Renal cortex interstitium (tissue), 11 donors: ENCODE measurements around the gene P2RX2. TPM values are rescaled to one million over a fixed set of nuclear protein-coding genes. Genes with fewer than 3 reads are reported as not detected.
"Not testable (repeated sequence)": the region's sequence is repeated elsewhere in the genome, so short reads cannot be mapped to it uniquely, and the experiment has no call there.

ENCODE experiments used
- DNase-seq, 11 donors: peaks; one replicate each; pipeline ENCODE4 v3.0.0-alpha.2; 2013; ENCODE audit warnings: low read depth in 9 of 11, low spot score in 4 of 11; ENCODE audit errors: extremely low read depth in 1 of 11
- polyA plus RNA-seq, 3 donors: library from polyadenylated mRNA; unstranded; fragments of 120-200 nt; gene quantifications; one replicate each; pipeline ENCODE4 v1.2.1, GENCODE V29; 2013; ENCODE audit not compliant: insufficient read length in 3 of 3

The P2RX2 gene
- polyA plus RNA-seq, 3 donors = 0.98 to 1.9 (median 1.7) TPM

DNA sequence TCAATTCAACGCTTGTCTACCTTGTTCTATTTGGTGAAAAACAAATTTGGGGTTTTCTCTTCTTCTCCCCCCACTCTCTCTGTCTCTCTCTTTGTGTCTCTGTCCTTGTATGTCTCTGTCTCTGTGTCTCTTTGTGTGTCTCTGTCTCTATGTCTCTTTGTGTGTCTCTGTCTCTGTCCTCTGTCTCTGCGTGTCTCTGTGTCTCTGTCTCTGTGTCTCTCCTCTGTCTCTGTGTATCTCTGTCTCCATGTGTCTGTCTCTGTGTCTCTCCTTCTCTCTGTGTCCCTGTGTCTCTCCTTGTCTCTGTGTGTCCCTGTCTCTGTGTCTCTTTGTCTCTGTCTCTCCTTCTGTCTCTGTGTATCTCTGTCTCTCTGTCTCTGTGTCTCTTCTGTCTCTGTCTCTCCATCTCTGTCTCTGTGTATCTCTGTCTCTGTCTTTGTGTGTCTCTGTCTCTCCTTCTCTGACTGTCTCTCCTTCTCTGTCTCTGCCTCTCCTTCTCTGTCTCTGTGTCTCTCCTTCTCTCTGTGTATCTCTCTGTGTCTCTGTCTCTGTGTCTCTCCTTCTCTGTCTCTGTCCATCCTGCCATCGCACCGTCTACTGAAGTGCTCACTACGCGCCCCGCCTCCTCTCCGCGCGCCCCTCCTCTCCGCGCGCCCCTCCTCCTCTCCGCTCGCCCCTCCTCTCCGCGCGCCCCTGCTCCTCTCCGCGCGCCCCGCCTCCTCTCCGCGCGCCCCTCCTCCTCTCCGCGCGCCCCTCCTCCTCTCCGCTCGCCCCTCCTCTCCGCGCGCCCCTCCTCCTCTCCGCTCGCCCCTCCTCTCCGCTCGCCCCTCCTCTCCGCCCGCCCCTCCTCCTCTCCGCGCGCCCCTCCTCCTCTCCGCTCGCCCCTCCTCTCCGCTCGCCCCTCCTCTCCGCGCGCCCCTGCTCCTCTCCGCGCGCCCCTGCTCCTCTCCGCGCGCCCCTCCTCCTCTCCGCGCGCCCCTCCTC lies 21.0 kb upstream of the P2RX2 start:
- DNase-seq = peak in 3 of 11 donors; percentile 51 to 81 (median 70)

DNA sequence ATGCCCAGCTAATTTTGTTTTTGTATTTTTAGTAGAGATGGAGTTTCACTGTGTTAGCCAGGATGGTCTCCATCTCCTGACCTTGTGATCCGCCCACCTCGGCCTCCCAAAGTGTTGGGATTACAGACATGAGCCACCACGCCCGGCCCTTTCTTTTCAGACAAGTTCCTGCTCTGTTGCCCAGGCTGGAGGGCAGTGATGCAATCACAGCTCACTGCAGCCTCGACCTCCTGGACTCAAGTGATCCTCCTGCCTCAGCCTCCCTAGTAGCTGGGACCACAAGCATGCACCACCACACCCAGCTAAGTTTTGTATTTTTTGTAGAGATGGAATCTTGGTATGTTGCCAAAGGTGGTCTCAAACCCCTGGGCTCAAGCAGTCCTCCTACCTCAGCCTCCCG lies 19.1 kb upstream of the P2RX2 start:
- not testable (repeated sequence) for DNase-seq

DNA sequence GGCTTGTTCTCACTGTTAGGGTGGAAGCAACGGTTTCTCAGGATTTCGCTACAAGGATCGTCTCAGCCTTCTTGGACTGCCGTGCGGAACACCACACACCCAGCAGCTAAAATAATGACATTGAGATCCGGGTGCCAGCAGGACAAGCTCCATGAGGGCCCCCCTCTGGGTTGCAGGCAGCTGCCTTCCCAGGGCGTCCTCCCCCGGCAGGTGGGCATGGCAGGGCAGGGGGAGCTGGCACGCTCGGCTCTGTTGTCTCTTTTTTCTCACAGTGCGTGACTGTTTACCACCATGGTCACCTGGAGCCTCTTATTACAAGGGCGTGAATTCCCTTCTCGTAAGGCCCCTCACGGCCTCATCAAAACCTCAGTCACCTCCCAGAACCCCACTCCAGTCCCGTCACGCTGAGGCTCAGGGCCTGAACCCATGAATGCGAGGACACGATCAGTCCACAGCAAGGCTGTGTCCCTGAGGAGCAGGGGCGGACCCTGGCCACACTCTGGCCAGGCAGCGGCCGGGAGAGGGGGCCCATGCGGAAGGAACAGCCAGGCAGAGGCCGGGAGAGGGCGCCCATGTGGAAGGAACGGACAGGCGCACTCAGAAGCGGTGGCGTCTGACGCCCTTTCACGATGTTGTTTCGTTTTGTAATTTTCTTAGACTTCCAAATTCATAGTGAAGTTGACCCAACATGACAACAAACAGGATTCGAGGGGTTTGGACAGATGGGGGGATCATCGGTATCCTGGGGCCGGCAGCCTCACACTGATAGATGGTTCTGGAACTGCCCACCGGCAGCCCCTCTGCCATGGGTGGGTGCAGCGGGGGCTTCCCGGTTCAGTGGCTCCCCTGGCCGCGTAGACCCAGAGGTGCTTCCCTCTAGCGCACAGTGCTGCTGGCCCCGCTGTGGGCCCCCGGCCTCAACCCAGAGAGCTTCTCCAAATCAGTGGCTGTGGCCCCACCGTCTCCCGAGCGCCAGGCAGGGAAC lies 18.2 kb upstream of the P2RX2 start:
- peak in 3 of 11 donors; percentile 68 to 78 (median 72) for DNase-seq

GRCh38 chr12:132601171-132601883 lies 17.2 kb upstream of the P2RX2 start:
- DNase-seq = no peak

GRCh38 chr12:132602572-132603239 lies 15.9 kb upstream of the P2RX2 start:
- DNase-seq = peak in 1 of 11 donors; percentile 63

- DNase-seq = no peak
Measured at GRCh38 chr12:132603240-132604150, 15.1 kb upstream of the P2RX2 start.

DNA sequence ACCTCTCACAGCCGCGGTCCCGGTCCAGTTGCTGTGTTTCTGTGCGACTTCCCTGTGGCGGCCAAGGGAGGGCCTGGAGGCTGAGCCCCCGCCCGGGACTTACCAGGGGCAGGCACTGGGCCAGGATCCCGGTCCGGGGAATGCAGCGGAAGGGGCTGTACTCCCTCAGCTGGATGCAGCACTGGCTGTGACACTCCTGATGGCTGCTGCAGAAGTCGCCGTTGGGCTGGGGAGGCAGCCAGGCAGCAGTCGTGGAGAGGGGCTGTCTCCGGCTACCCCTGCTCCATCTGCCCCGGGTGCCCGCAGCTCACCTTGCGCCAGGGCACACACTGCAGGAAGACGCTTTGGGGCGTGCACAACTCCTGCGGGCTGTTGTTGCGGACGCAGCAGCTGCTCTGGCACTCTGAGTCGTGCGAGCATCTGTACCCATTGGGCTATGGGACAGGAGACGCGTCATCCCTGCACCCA lies 14.4 kb upstream of the P2RX2 start:
- peak in 1 of 11 donors; percentile 64 for DNase-seq

DNA sequence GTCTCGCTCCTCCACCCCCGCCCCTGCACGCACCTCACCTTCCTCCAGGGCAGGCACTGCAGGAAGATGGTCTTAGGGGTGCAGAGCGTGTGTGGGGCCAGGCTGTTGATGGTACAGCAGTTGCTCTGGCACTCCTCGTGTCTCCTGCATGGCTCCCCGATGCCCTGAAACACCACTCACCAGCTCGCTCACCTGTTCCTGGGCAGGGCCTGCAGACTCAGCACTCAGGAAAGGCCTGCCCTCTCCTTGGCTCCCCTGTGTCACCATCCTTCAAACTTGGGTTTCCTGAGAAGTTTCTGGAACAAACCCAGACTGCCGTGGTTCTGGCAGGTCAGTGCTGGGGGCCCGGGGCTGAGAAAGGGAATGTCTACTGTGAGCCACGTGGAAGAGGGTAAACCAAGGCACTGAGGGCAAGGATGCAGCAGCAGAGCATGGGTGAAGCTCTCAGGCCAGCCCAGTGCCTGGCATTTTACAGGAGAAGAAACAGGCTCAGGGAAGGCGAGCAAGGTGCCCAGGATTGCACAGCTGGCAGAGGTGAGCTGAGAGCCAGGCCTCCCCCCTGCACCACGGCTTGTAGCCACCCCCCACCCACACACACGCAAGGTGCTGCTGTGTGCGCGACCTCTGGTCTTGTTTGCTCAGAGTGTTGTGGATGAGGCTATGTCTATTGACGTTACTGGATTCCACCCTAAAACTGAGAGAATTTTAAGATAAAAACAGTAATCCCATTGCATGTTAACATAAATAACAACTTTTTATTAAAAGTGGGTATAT lies 13.7 kb upstream of the P2RX2 start:
- no peak for DNase-seq

DNA sequence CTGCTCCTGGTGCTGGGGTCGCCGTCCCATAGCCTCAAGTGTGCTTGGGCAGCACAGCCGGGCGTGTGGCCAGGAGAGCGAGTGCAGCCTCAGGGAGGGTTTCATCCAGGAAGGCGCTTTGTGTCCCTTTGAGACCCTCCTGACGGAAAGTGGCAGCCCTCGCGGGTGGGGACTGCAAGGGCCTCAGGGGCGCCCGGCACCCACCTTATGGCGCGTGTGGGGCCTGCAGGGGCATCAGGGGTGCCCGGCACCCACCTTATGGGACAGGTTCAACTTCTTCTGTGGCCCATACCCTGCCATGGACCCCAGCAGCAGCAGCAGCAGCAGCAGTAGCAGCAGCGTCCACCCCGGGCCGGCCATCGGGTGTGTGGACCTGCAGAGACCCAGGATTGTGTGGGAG lies 12.7 kb upstream of the P2RX2 start:
- no peak for DNase-seq

GRCh38 chr12:132606466-132606865 lies 12.1 kb upstream of the P2RX2 start:
- no peak for DNase-seq

DNA sequence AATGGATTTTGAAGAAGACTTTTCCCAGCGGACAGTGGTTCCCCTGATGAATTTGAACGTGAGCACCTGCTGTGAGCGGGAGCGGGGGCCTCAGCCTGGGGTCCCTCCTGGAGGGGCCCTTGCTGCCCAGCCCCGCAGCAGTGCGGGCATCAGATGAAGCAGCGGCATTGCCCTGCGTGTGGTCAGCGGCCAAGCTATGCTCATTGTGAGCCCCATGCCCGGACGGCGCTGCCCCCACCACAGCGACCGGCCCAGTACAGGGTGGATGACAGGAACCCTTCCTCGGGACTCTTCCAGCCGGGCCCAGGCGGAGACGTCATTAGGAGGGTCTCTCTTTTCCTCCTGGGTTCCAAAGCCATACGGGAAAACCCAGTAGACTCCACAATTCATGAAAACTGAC lies 11.6 kb upstream of the P2RX2 start:
- no peak for DNase-seq

- DNase-seq = no peak
Measured at GRCh38 chr12:132608231-132609171, 10.1 kb upstream of the P2RX2 start.

DNA sequence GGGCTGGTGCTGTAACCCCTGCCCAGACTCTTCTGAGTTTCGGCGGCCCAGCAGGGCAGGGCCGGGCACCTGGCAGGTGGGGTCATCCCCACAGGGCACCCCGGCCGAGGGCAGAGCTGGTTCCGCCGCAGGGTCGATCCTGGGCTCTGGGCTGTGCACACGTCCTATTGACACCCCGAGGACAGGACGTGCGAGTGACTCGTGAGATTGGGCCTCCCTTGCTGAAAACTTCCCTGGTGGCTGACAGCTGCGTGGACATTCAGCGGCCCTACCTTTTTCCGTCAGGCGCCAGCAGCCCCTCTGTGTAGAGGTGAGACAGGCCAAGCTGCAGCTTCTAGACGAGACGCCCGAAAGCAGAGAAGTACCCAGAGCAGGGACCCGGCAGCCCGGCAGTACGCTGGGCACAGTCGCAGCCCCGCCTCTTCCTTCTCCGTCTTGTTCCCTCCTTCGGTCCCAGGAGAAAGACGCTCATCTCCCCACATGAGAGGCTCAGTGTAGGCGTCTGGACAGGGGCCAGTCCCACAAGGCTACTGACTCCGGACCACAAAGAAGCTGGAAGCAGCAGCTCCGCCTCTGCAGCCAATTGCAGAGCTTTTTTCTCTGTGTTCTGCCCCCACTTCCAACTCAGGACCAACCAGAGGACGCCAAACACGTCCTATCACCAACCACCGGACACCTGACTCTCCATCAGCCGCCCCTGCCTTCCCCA lies 8.4 kb upstream of the P2RX2 start, which contains the start of gene LRCOL1:
Gene LRCOL1, minus strand, starts transcription at position 532 of the 709 bp plus-strand sequence. CDS start 4,331 bp downstream, outside the sequence.
- no peak for DNase-seq

GRCh38 chr12:132610866-132611602 lies 7.5 kb upstream of the P2RX2 start:
- DNase-seq = no peak
